ENCODE results near the gene SIRT6.
"Not testable (repeated sequence)": the region's sequence is repeated elsewhere in the genome, so short reads cannot be mapped to it uniquely, and the experiment has no call there.

Gene SIRT6

GRCh38 chr19:4171676-4172075 is 10.7 kb downstream of the SIRT6 start:
- no peak for TF ChIP-seq CTCF (IDR thresholded peaks at IDR 0.05; ENCODE audit: extremely low read depth, missing control alignments)
- DNase-seq (ENCODE audit: low spot score): no peak

GRCh38 chr19:4164262-4164661 is 18.1 kb downstream of the SIRT6 start:
- TF ChIP-seq CTCF (IDR thresholded peaks at IDR 0.05; ENCODE audit: extremely low read depth, missing control alignments): no peak
- no peak for DNase-seq (ENCODE audit: low spot score)

GRCh38 chr19:4161415-4162077 is 20.8 kb downstream of the SIRT6 start:
- DNase-seq (ENCODE audit: low spot score): no peak

GRCh38 chr19:4157971-4158370 is 24.4 kb downstream of the SIRT6 start:
- DNase-seq (ENCODE audit: low spot score): not testable (repeated sequence)

More at GRCh38 chr19:4161415-4162077, 20.8 kb downstream of the SIRT6 start:
- TF ChIP-seq CTCF (IDR thresholded peaks at IDR 0.05; ENCODE audit: extremely low read depth, missing control alignments): no peak

GRCh38 chr19:4157164-4157563 is 25.2 kb downstream of the SIRT6 start:
- DNase-seq (ENCODE audit: low spot score): no peak
- TF ChIP-seq CTCF (IDR thresholded peaks at IDR 0.05; ENCODE audit: extremely low read depth, missing control alignments): no peak

- TF ChIP-seq CTCF (IDR thresholded peaks at IDR 0.05; ENCODE audit: extremely low read depth, missing control alignments): no peak
- no peak for DNase-seq (ENCODE audit: low spot score)
Observed at GRCh38 chr19:4154571-4155312, 27.6 kb downstream of the SIRT6 start.

GRCh38 chr19:4152241-4152998 is 29.9 kb downstream of the SIRT6 start:
- DNase-seq (ENCODE audit: low spot score): no peak
- TF ChIP-seq CTCF (IDR thresholded peaks at IDR 0.05; ENCODE audit: extremely low read depth, missing control alignments): no peak
